Dendritic cell treated with granulocyte-macrophage colony-stimulating factor and Interleukin-4, amounts not matched to agents 40 ng/mL and 50 ng/mL, for 4 days (primary cell): ENCODE results near the gene LASP1.

Experiments used
- H3K27ac Mint-ChIP-seq: one replicate; pipeline ENCODE4 v1.8.0; 2022; ENCODE audit warnings: mild to moderate bottlenecking, mixed read lengths
- H3K27me3 Mint-ChIP-seq: one replicate; pipeline ENCODE4 v1.8.0; 2022; ENCODE audit warnings: mild to moderate bottlenecking, mixed read lengths
- H3K36me3 Mint-ChIP-seq: one replicate; pipeline ENCODE4 v1.8.0; 2022; ENCODE audit warnings: low read depth, mixed read lengths
- H3K4me1 Mint-ChIP-seq: one replicate; pipeline ENCODE4 v1.8.0; 2022; ENCODE audit warnings: low read depth, mixed read lengths
- H3K4me3 Mint-ChIP-seq: one replicate; pipeline ENCODE4 v1.8.0; 2022; ENCODE audit warnings: mild to moderate bottlenecking, moderate library complexity, mixed read lengths
- H3K9me3 Mint-ChIP-seq: one replicate; pipeline ENCODE4 v1.8.0; 2022; ENCODE audit warnings: mixed read lengths
- intact Hi-C: fragments of 100-400 bp; cut with micrococcal nuclease; formaldehyde crosslinking; loops from one replicate; pipeline ENCODE4 v1.15.0; 2022

Gene LASP1

GRCh38 chr17:38970804-38971203 lies 100.9 kb downstream of the LASP1 start:
- intact Hi-C loops: no loop called here
- Mint-ChIP-seq H3K4me1 (peaks cover 11% of the 10 kb centered on the region), H3K9me3 (no peaks in the 10 kb centered on the region), H3K36me3 (no peaks in the 10 kb centered on the region), H3K27ac (no peak overlapping the region), H3K27me3 (no peaks in the 10 kb centered on the region), H3K4me3 (no peak overlapping the region)
